ENCODE data around the gene PHF11.
"Not testable (repeated sequence)": the region's sequence is repeated elsewhere in the genome, so short reads cannot be mapped to it uniquely, and the experiment has no call there.

Gene PHF11

GRCh38 chr13:49550942-49551644, 55.3 kb downstream of the PHF11 start:
- DNase-seq, result no peak

GRCh38 chr13:49553888-49554287, 58.1 kb downstream of the PHF11 start:
- DNase-seq, result no peak

- no peak for DNase-seq
Observed at GRCh38 chr13:49554387-49554786, 58.6 kb downstream of the PHF11 start.

GRCh38 chr13:49559006-49559405, 63.3 kb downstream of the PHF11 start:
- DNase-seq, result no peak

GRCh38 chr13:49560270-49561061, 64.7 kb downstream of the PHF11 start:
- no peak for DNase-seq

GRCh38 chr13:49561062-49561410, 65.3 kb downstream of the PHF11 start:
- DNase-seq, result no peak

GRCh38 chr13:49563516-49563915, 67.8 kb downstream of the PHF11 start:
- DNase-seq, result no peak

- not testable (repeated sequence) for DNase-seq
Observed at GRCh38 chr13:49565461-49565860, 69.7 kb downstream of the PHF11 start.

- DNase-seq, result no peak
Observed at GRCh38 chr13:49566461-49566860, 70.7 kb downstream of the PHF11 start.

GRCh38 chr13:49567491-49567890, 71.7 kb downstream of the PHF11 start:
- DNase-seq, result no peak

- DNase-seq, result no peak
Observed at GRCh38 chr13:49569993-49570689, 74.4 kb downstream of the PHF11 start.

- DNase-seq, result no peak
Observed at GRCh38 chr13:49571299-49572240, 75.8 kb downstream of the PHF11 start.

All from NCI-H226 (cell line).